Articular chondrocyte of knee joint (primary cell): ENCODE results near the gene CD80. TPM values are rescaled to one million over a fixed set of nuclear protein-coding genes. Genes with fewer than 3 reads are reported as not detected.

ENCODE experiments used
- total RNA-seq: library from RNA; depleted of rRNA; stranded (reverse); fragments of >200 nt; gene quantifications from 2 replicates; pipeline ENCODE4 v1.2.3, GENCODE V29; 2012

CD80 gene, protein sequence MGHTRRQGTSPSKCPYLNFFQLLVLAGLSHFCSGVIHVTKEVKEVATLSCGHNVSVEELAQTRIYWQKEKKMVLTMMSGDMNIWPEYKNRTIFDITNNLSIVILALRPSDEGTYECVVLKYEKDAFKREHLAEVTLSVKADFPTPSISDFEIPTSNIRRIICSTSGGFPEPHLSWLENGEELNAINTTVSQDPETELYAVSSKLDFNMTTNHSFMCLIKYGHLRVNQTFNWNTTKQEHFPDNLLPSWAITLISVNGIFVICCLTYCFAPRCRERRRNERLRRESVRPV
- total RNA-seq: 0.32 TPM in 1 of 2 replicates, not detected in the other

DNA sequence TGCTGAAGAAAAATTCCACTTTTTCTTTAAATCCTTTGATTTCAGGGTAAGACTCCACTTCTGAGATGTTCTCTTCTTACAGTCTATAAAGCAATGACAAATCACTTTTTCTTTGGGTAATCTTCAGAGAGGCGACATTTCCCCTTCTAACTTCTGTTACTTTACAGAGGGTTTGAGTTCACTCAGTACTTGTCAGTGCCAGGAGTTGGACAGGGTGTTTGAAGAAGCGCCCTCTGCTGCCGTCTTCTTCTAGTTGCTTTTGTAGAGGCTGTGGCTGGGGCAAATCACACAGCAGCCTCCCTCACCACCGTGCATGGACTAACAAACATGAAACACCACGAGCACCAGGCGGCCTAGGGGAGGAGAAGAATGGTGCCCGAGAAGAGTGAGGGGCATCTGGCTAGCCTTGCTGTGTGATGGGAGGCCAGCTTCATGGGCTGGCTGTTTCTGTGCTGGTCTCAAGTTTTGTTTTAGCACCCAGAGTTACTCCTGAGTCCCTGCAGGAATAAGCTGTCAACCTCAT lies at the start of gene CD80:
CD80 (minus strand) TSS at position 174 of the 523 bp plus-strand sequence. CDS start 1,886 bp downstream, outside the sequence.

DNA sequence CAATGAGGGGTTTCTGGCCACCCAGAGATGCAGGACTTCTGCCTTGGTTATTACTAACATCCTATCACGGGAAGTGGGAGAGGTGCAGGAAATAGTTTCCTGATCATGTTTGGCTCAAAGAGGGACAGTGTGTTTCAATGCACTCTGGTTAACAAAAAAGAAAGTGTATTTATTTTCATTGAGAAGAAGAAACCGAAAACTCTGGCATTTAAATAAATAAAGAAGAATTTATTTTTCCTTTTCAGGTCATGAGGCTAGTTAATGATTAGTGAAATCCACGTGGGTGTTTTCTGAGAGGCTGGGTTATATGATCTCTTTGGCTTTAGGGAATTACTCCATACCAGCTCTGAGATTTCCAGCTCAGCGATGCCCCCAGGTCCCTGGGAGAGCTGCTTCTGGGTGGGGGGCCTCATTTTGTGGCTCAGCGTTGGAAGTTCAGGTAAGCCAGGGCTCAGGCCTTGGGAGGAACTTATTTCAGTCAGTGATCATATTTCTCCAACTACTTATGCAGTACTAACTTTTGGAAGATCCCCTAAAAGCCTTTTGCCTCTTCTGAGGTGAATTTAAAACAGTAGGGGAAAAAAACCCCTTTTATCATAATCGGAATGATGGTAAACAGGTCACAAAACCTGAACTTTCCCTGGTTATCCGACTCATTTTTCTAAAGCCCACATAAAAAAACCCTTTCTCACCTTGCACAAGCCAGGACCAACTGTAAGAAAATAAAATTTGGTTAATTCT lies 38.3 kb upstream of the CD80 start, which contains the start of gene PLA1A:
PLA1A (plus strand) TSS at position 338 of the 741 bp plus-strand sequence; CDS start at position 367, 29 bp downstream.

DNA sequence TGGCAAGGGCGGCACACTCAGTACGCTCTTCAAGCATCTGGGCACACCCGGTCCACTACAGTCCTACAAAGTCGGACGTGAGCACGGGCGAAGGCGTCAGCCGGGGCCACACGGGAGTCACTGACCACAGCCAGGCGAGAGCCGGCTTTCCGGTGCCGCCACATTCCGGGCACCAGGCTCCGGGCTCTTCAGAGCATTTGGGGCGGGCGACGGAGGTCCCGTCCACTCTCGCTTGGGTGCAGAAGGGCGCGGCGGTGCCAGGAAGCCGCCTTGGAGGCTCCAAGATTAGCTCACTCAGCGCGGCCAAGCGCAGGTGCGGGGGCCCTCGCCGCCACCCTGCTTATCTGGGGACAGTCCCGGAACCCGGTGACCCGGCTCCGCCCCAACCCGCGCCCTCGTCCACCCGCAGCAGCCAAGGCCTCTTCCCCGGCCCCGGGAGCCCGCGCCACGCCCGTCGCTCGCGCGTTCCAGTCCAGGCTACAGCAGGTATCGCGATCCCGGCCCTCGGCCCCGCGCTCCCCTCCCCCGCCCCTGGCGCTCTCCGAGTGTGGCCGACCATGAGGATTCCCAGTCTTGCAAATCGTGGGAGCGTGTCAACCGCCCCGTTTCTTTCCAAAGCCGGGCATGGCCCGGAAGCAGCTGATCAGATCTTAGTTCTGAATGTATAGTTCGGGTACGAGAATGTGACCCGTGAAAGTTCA lies 20.1 kb upstream of the CD80 start, which contains the start of gene ADPRH:
ADPRH (plus strand) TSS at position 127 of the 701 bp plus-strand sequence. CDS start 2,678 bp downstream, outside the sequence.

DNA sequence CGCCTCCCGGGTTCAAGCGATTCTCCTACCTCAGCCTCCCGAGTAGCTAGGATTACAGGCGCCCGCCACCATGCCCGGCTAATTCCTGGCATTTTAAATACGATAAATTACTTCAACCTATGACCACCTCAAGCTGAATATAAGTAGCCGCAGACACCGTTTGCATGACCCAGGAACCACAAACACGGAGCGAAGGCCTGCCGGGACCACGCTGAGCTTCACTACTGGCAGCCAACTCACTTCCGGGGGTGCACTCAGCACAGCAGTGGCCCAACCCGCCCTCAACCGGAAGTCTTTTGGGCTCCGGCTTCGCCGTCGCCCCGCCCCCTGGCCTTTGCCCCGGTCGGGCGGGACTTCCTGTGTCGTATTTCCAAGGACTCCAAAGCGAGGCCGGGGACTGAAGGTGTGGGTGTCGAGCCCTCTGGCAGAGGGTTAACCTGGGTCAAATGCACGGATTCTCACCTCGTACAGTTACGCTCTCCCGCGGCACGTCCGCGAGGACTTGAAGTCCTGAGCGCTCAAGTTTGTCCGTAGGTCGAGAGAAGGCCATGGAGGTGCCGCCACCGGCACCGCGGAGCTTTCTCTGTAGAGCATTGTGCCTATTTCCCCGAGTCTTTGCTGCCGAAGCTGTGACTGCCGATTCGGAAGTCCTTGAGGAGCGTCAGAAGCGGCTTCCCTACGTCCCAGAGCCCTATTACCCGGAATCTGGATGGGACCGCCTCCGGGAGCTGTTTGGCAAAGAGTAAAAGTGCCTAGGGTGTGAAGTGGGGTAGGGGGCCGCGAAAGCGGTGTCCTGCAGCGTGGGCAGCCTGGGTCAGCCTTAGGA lies 61.0 kb downstream of the CD80 start, which contains the start of gene TIMMDC1:
TIMMDC1 (plus strand) TSS at position 362 of the 826 bp plus-strand sequence; CDS start at position 549, 187 bp downstream.

Other genes with a start within 250 kb of the CD80 start
- 62.6 and 78.3 TPM in 2 replicates for gene TMEM39A, start 96.0 kb downstream of the CD80 start, total RNA-seq
- gene POGLUT1, start 90.7 kb downstream of the CD80 start, total RNA-seq: 16.1 and 21.1 TPM in 2 replicates
- gene TIMMDC1, start 61.1 kb downstream of the CD80 start, total RNA-seq: 58.5 and 64.6 TPM in 2 replicates
- gene ADPRH, start 19.9 kb upstream of the CD80 start, total RNA-seq: 3.5 and 6.2 TPM in 2 replicates
- gene PLA1A, start 38.3 kb upstream of the CD80 start, total RNA-seq: 0.32 TPM in 1 of 2 replicates, not detected in the other
- gene POPDC2, start 101.0 kb upstream of the CD80 start, total RNA-seq: 0.65 and 1.3 TPM in 2 replicates
- gene COX17, start 117.8 kb upstream of the CD80 start, total RNA-seq: 7.4 and 9.0 TPM in 2 replicates
- 1.3 and 1.4 TPM in 2 replicates for gene CFAP91, start 143.4 kb upstream of the CD80 start, total RNA-seq
- 0.11 and 0.13 TPM in 2 replicates for gene NR1I2, start 222.5 kb upstream of the CD80 start, total RNA-seq